Spleen (tissue), 11 donors: ENCODE measurements around the gene SLC37A2. TPM values are rescaled to one million over a fixed set of nuclear protein-coding genes. Genes with fewer than 3 reads are reported as not detected.

Experiments
- DNase-seq: peaks from one replicate; pipeline ENCODE4 v3.0.0-alpha.2; 2020
- H3K27ac ChIP-seq, 8 donors: fragments of 200-600 bp; sonication (generic) in 7 of 8; 1 replicate in 4 of 8; 2 replicates in 4 of 8; pipeline versions ENCODE4 v1.5.0 to v1.8.0; 2016 to 2021; ENCODE audit warnings: inconsistent platforms in 4 of 8, mild to moderate bottlenecking in 4 of 8, moderate library complexity in 1 of 8
- H3K27me3 ChIP-seq, 7 donors: fragments of 200-600 bp; sonication (generic) in 6 of 7; replicated peaks in 1 of 7; 1 replicate in 4 of 7; 2 replicates in 3 of 7; pipeline versions ENCODE4 v1.5.0 to v1.8.0; 2016 to 2021; ENCODE audit warnings: inconsistent platforms in 3 of 7, mild to moderate bottlenecking in 1 of 7
- H3K36me3 ChIP-seq, 6 donors: fragments of 200-600 bp; sonication (generic) in 5 of 6; 1 replicate in 4 of 6; 2 replicates in 2 of 6; pipeline versions ENCODE4 v1.5.0 to v1.8.0; 2016 to 2021; ENCODE audit warnings: inconsistent platforms in 2 of 6
- H3K4me1 ChIP-seq, 6 donors: fragments of 200-600 bp; sonication (generic) in 5 of 6; 1 replicate in 3 of 6; 2 replicates in 3 of 6; pipeline versions ENCODE4 v1.5.0 to v1.8.0; 2016 to 2021; ENCODE audit warnings: inconsistent platforms in 3 of 6
- H3K4me3 ChIP-seq, 8 donors: fragments of 200-600 bp; sonication (generic) in 7 of 8; 1 replicate in 4 of 8; 2 replicates in 4 of 8; pipeline versions ENCODE4 v1.5.0 to v1.8.0; 2016 to 2021; ENCODE audit warnings: inconsistent platforms in 4 of 8, mild to moderate bottlenecking in 4 of 8, moderate library complexity in 2 of 8
- H3K9me3 ChIP-seq, 8 donors: fragments of 200-600 bp; sonication (generic) in 7 of 8; 1 replicate in 4 of 8; 2 replicates in 4 of 8; pipeline versions ENCODE4 v1.5.0 to v1.8.0; 2016 to 2021; ENCODE audit warnings: inconsistent platforms in 4 of 8
- POLR2A ChIP-seq, 3 donors: fragments of 450-650 bp; IDR thresholded peaks; one replicate each; pipeline ENCODE4 v1.5.1; 2017; ENCODE audit warnings: antibody characterized with exemption in 3 of 3, mild to moderate bottlenecking in 1 of 3
- POLR2AphosphoS5 ChIP-seq, 3 donors: sonication (generic); formaldehyde crosslinking; IDR thresholded peaks; one replicate each; pipeline ENCODE4 v1.5.1; 2017; ENCODE audit warnings: antibody characterized with exemption in 3 of 3
- WGBS, 5 donors: extraction: QIAGEN DNeasy Blood & Tissue Kit in 3 of 5; methylation state at CpG; one replicate each; pipeline versions ENCODE4 v1.1.5 to v1.1.7; 2013 to 2018; 5-methylcytosine and 5-hydroxymethylcytosine counted together
- intact Hi-C: fragments of 100-400 bp; cut with DNase I; formaldehyde crosslinking; loops from one replicate; pipeline ENCODE4 v1.15.0; 2023; ENCODE audit warnings: low total_unique reads
- polyA plus RNA-seq, 3 donors: library from polyadenylated mRNA; stranded (reverse); fragments of 200-250 nt; gene quantifications; one replicate each; pipeline ENCODE4 v1.2.1, GENCODE V29; 2013
- total RNA-seq, 7 donors: library from RNA; depleted of rRNA in 3 of 7; stranded (reverse); fragments of >200 nt in 3 of 7; fragmentation: NEBNext Ultra II Directional in 4 of 7; extraction: Animal tissue kit (Norgen Biotek cat#: 25700) in 4 of 7; gene quantifications; one replicate each; pipeline versions ENCODE4 v1.1.0 to v1.2.1, GENCODE V29; 2016 to 2021
- TF ChIP-seq, protein P1 (sequence below), 11 experiments: fragments of 200-600 bp in 7 of 11; fragments of 450-650 bp in 4 of 11; sonication (generic) in 4 of 11; IDR thresholded peaks in 8 of 11; conservative IDR thresholded peaks in 3 of 11; 1 replicate in 7 of 11; 2 replicates in 4 of 11; pipeline versions ENCODE4 v1.4.0 to v1.8.0; 2016 to 2021; ENCODE audit warnings: antibody characterized with exemption in 11 of 11, inconsistent platforms in 4 of 11, mild to moderate bottlenecking in 1 of 11
- donor health status: healthy with polysubstance abuse.
- donor health status: DM: no; HTN: no; CAD: no; lungs with moderate emphysema.
- donor health status: DM: no; HTN: no; CAD: no.
- donor health status: Bipolar disorder and iron deficiency.
- donor health status: healthy.
- donor health status: DM: no; HTN: no; CAD: no.
- donor health status: DM: yes; HTN: yes; CAD: no.

The SLC37A2 gene
- total and polyA plus RNA-seq, 10 donors = 3.5 to 85.7 (median 48.2) TPM

DNA sequence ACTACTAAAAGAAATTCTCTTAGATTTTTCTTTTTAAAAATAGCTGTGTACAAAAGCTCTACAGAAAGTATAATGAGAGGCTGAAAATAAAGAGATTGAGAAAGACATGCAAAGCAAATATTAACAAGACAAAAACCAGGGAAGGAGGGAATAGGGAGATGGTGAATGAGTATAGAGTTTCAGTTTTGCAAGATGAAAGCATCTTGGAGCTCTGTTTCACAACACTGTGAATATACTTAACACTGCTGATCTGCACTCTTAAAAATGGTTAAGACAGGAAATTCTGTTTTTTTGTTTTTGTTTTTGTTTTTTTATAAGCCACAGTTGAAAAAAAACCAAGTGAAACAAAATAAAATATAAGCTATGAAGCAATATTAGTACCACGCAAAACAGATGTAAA lies 42.8 kb downstream of the SLC37A2 start:
- DNase-seq = no peak
- Histone ChIP-seq H3K4me1 (peaks cover 5 to 19% (median 10%) of the 10 kb centered on the region in 6 donors), H3K27ac (no peak overlapping the region), H3K36me3 (peaks cover 0 to 25% (median 8%) of the 10 kb centered on the region in 6 donors), H3K27me3 (no peaks in the 10 kb centered on the region), H3K4me3 (no peak overlapping the region), H3K9me3 (no peaks in the 10 kb centered on the region)
- no peak for TF ChIP-seq POLR2AphosphoS5 (IDR thresholded peaks at IDR 0.05)
- TF ChIP-seq, protein P1, sequence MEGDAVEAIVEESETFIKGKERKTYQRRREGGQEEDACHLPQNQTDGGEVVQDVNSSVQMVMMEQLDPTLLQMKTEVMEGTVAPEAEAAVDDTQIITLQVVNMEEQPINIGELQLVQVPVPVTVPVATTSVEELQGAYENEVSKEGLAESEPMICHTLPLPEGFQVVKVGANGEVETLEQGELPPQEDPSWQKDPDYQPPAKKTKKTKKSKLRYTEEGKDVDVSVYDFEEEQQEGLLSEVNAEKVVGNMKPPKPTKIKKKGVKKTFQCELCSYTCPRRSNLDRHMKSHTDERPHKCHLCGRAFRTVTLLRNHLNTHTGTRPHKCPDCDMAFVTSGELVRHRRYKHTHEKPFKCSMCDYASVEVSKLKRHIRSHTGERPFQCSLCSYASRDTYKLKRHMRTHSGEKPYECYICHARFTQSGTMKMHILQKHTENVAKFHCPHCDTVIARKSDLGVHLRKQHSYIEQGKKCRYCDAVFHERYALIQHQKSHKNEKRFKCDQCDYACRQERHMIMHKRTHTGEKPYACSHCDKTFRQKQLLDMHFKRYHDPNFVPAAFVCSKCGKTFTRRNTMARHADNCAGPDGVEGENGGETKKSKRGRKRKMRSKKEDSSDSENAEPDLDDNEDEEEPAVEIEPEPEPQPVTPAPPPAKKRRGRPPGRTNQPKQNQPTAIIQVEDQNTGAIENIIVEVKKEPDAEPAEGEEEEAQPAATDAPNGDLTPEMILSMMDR (IDR thresholded peaks at IDR 0.05 in 8 of 11, conservative IDR thresholded peaks at IDR 0.05 in 3 of 11) = no peak
- no peak for TF ChIP-seq POLR2A (IDR thresholded peaks at IDR 0.05)
- 0 to 87% (median 85%) methylated on average over 1 of the region's 1 CpG for WGBS, 5 donors
- intact Hi-C loops = no loop called here

DNA sequence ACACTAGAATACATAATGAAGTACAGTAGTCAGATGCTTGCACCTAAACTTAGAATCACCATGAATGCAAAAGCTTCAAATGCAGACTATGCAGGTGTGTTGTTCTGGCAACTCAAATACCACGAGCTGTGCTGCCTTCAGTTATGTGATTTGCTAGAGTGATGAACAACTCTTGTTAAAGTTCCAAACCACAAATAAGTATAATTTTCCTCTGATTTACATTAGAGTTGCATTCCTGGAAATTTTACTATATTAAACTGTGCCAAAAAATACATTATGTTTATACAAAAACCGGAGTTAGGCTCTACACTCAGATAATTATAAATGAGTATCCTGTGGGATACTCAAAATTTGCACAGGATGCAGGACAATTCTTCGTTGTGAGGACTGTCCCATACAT lies 45.4 kb downstream of the SLC37A2 start:
- no peak for DNase-seq
- Histone ChIP-seq H3K4me3 (no peak overlapping the region), H3K27me3 (no peaks in the 10 kb centered on the region), H3K27ac (no peak overlapping the region), H3K4me1 (peaks cover 5 to 25% (median 14%) of the 10 kb centered on the region in 6 donors), H3K36me3 (no peaks in the 10 kb centered on the region), H3K9me3 (no peaks in the 10 kb centered on the region)
- TF ChIP-seq, protein P1 (IDR thresholded peaks at IDR 0.05 in 8 of 11, conservative IDR thresholded peaks at IDR 0.05 in 3 of 11) = no peak
- TF ChIP-seq POLR2AphosphoS5 (IDR thresholded peaks at IDR 0.05) = no peak
- TF ChIP-seq POLR2A (IDR thresholded peaks at IDR 0.05) = no peak
- intact Hi-C loops = no loop called here
- 78 to 89% (median 82%) methylated on average over 3 of the region's 3 CpGs for WGBS, 5 donors

DNA sequence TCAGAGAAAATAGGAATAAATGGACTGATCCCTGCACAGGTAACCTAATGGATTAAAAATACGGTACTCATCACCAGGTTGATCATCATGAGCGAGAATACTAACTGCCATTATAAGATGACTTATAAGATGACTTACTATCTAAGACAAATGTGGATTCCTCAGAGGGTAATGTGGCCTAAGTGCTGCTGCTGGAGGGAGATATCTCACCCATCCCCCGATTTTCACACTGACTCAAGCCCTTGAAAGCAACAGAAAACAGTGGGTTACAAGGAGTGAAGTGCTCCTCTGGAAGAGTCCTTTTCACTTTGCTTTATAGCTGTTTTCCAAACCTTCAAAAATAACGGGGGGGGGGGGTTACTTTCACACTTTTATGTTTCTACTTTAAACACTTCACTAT lies 47.4 kb downstream of the SLC37A2 start:
- no peaks in the 10 kb centered on the region for H3K36me3 ChIP-seq
- H3K9me3 ChIP-seq = no peaks in the 10 kb centered on the region
- intact Hi-C loops = no loop called here
- H3K4me3 ChIP-seq = peak overlapping the region in 7 of 8 donors; percentile 62 to 90 (median 76)
- TF ChIP-seq POLR2AphosphoS5 (IDR thresholded peaks at IDR 0.05) = no peak
- TF ChIP-seq POLR2A (IDR thresholded peaks at IDR 0.05) = no peak
- TF ChIP-seq, protein P1 (IDR thresholded peaks at IDR 0.05 in 8 of 11, conservative IDR thresholded peaks at IDR 0.05 in 3 of 11) = no peak
- peaks cover 5 to 24% (median 14%) of the 10 kb centered on the region in 6 donors for H3K4me1 ChIP-seq
- peak overlapping the region in 5 of 8 donors; percentile 89 to 94 (median 90) for H3K27ac ChIP-seq
- no peak for DNase-seq
- H3K27me3 ChIP-seq = no peaks in the 10 kb centered on the region
- WGBS, 5 donors = 49 to 59% (median 55%) methylated on average over 4 of the region's 4 CpGs

DNA sequence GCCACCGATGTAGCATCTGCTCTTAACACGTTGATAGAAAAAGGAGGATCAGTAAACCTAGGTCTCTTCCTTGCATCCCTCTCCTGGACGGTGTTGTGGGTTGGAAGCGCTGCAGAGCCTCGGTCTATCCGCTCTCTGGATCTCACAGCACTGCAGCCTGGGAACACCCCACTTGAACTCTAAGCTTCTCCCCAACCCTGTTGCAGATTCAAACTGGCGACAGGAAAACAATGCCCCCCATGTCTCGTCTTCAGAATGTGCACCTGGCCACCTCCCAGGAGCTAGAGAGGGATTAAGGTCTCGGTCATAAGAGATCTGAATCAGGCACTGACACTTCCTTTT lies 47.9 kb downstream of the SLC37A2 start:
- Histone ChIP-seq H3K4me3 (peak overlapping the region; percentile 62 to 90 (median 75)), H3K27me3 (no peaks in the 10 kb centered on the region), H3K9me3 (no peaks in the 10 kb centered on the region), H3K4me1 (peaks cover 5 to 19% (median 14%) of the 10 kb centered on the region in 6 donors), H3K27ac (peak overlapping the region; percentile 75 to 94 (median 89)), H3K36me3 (no peaks in the 10 kb centered on the region)
- no peak for DNase-seq
- TF ChIP-seq POLR2A (IDR thresholded peaks at IDR 0.05) = no peak
- TF ChIP-seq, protein P1 (IDR thresholded peaks at IDR 0.05 in 8 of 11, conservative IDR thresholded peaks at IDR 0.05 in 3 of 11) = no peak
- no peak for TF ChIP-seq POLR2AphosphoS5 (IDR thresholded peaks at IDR 0.05)
- intact Hi-C loops = no loop called here
- WGBS, 5 donors = 0 to 2% (median 1%) methylated on average over 9 of the region's 9 CpGs
